Stomach smooth muscle (tissue), 2 donors: Measurements from ENCODE around the gene R3HDML.
"Not testable (repeated sequence)": the region's sequence is repeated elsewhere in the genome, so short reads cannot be mapped to it uniquely, and the experiment has no call there.

ENCODE experiments used
- H3K27ac ChIP-seq: one replicate; pipeline ENCODE4 v1.7.0; 2013; ENCODE audit warnings: mild to moderate bottlenecking, low read length, inconsistent platforms
- H3K27me3 ChIP-seq, 2 donors: one replicate each; pipeline ENCODE4 v1.7.0; 2013; ENCODE audit warnings: low read length in 2 of 2; ENCODE audit not compliant: insufficient read depth in 2 of 2, control insufficient read depth in 1 of 2
- H3K36me3 ChIP-seq, 2 donors: one replicate each; pipeline ENCODE4 v1.7.0; 2013; ENCODE audit warnings: low read length in 2 of 2; ENCODE audit not compliant: control insufficient read depth in 2 of 2, insufficient read depth in 2 of 2
- H3K4me1 ChIP-seq: one replicate; pipeline ENCODE4 v1.7.0; 2013; ENCODE audit warnings: low read length; ENCODE audit not compliant: control insufficient read depth, insufficient read depth
- H3K4me3 ChIP-seq, 2 donors: one replicate each; pipeline ENCODE4 v1.7.0; 2013; ENCODE audit warnings: low read length in 2 of 2
- H3K9ac ChIP-seq, 2 donors: one replicate each; pipeline ENCODE4 v1.7.0; 2013; ENCODE audit warnings: low read length in 2 of 2, mild to moderate bottlenecking in 1 of 2
- H3K9me3 ChIP-seq, 2 donors: one replicate each; pipeline ENCODE4 v1.7.0; 2013; ENCODE audit warnings: low read length in 2 of 2; ENCODE audit not compliant: control insufficient read depth in 2 of 2
- donor health status: healthy.
- donor health status: Pancreatic carcinoma.

R3HDML gene

DNA sequence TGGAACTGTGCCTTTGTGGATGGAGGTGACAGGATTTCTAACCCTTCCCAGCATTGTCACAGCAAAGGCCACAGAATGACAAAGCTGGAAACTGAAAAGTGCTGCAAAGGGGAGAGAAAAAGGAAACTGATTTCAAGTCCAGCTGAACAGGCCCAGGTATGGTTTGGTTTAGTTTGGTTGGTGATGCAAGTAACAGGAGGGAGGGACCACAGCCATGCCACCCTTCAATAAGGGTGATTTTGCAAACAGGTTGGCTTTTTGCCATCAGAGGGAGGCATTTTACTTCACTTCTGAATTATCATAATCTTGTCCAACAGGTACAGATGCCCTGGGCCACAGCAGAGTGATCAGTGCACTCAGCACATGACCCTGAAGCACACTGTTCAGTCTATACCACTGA is 32.5 kb upstream of the R3HDML start:
- Histone ChIP-seq H3K9ac (no peak overlapping the region), H3K4me1 (peaks cover 1% of the 10 kb centered on the region), H3K4me3 (no peak overlapping the region), H3K27me3 (no peaks in the 10 kb centered on the region), H3K36me3 (peaks cover 3 to 12% of the 10 kb centered on the region in 2 donors), H3K9me3 (no peaks in the 10 kb centered on the region), H3K27ac (no peak overlapping the region)

DNA sequence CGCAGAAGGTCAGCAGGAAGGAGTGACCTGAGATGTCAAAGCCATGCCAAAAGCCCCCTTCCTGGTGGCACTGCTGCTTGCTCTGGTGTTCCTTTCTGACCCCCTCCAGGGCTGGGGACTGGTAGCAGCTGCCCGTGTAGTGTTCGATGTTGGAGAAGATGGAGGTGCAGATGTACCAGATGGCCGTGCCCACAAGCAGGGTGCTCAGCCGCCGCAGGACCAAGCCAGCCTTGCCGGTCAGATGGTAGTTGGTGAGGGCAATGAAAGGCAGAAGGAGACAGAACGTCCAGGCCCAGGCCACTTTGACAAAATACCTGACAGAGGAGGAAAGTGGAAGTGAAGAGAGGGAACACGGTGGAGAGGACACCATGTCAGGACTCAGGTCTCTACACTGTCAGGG is 29.9 kb upstream of the R3HDML start:
- H3K36me3 ChIP-seq, result peaks cover 3 to 11% of the 10 kb centered on the region in 2 donors
- peaks cover 19% of the 10 kb centered on the region for H3K4me1 ChIP-seq
- H3K27me3 ChIP-seq, result no peaks in the 10 kb centered on the region
- no peak overlapping the region for H3K27ac ChIP-seq
- H3K4me3 ChIP-seq, result no peak overlapping the region
- no peak overlapping the region for H3K9ac ChIP-seq
- no peaks in the 10 kb centered on the region for H3K9me3 ChIP-seq

DNA sequence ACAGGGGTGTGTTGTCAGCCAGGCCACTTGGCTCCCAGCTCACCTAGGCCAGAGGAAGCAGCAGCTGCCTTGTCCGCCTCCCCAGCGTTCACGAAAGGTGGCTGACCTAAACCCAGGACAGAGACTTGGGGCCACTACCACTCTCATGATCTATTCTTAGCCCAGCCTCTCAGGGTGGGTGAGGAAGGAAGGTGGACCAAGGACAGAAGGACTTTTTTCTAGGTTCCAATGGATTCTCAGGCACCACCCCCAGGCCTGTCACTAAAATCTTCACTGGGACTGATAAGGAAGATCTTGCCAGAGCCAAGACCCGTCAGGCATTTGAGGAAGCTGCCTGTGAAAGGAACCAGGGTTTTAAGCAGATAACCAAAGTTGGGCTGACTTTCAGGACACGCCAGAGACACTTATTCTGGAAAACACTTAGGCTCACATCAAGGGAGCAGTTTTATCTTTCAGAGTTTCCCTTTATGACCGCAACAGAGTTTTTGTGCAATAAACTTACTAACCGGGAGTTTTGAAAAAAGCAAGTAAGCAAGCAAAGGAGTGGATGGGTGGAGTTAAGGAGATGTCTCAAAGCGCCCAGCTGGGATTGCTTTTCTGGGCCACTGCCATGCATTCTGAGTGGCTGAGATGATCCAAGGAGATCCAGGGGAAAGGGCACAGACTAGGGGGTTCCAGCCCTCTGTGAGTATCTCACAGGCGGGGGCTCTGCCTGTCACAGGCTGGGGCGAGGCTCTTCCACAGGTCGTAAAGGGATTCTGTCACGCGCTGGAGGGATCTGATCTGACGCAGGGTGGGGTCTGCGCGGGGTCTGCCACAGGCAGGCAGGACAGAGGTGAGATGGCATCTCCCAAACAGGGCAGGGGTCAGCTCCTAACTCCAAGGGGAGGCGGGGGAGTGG is 26.8 kb upstream of the R3HDML start:
- Histone ChIP-seq H3K9ac (peak overlapping the region; percentile 73 to 89), H3K27ac (peak overlapping the region; percentile 49), H3K9me3 (no peaks in the 10 kb centered on the region), H3K4me1 (peaks cover 19% of the 10 kb centered on the region), H3K36me3 (peaks cover 3 to 6% of the 10 kb centered on the region in 2 donors), H3K27me3 (no peaks in the 10 kb centered on the region), H3K4me3 (peak overlapping the region; percentile 85 to 98)

- Histone ChIP-seq H3K27me3 (no peaks in the 10 kb centered on the region), H3K36me3 (peaks cover 3 to 6% of the 10 kb centered on the region in 2 donors), H3K4me1 (peaks cover 19% of the 10 kb centered on the region), H3K27ac (peak within 1 kb of the TSS; percentile 49), H3K9me3 (no peaks in the 10 kb centered on the region), H3K4me3 (peak within 1 kb of the TSS; percentile 85 to 98), H3K9ac (peak within 1 kb of the TSS; percentile 73 to 89)
Observed at GRCh38 chr20:44310664-44311639, 25.9 kb upstream of the R3HDML start, which contains the start of gene FITM2. Gene FITM2 (minus strand): TSS chr20:44311202. CDS start chr20:44311148, 54 bp downstream.

DNA sequence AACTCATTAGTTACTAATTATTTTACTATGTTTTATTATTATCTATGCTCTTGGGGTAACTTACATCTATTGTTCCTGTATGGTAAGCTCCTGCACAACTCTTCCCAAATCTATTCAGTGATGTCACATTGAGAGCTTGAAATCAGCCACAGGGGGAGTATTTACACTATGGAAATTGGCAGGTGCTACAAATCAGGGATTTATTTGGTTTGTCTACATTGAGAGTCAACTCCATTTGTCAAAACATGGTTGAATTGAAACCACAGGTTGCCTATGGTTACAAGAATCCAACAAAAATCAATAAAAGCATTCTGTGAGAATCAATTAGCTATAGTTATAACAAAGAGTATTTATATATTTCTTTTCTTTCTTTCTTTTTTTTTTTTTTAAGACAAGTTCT is 22.0 kb upstream of the R3HDML start:
- Histone ChIP-seq H3K27ac (no peak overlapping the region), H3K9me3 (no peaks in the 10 kb centered on the region), H3K9ac (no peak overlapping the region), H3K27me3 (no peaks in the 10 kb centered on the region), H3K4me3 (no peak overlapping the region), H3K4me1 (peaks cover 13% of the 10 kb centered on the region), H3K36me3 (no peaks in the 10 kb centered on the region)

- H3K27ac ChIP-seq, result no peak overlapping the region
- no peaks in the 10 kb centered on the region for H3K36me3 ChIP-seq
- H3K4me3 ChIP-seq, result no peak overlapping the region
- no peak overlapping the region for H3K9ac ChIP-seq
- H3K9me3 ChIP-seq, result no peaks in the 10 kb centered on the region
- peaks cover 0 to 2% of the 10 kb centered on the region in 2 donors for H3K27me3 ChIP-seq
- H3K4me1 ChIP-seq, result no peaks in the 10 kb centered on the region
Observed at GRCh38 chr20:44319839-44320422, 16.9 kb upstream of the R3HDML start.

- no peaks in the 10 kb centered on the region for H3K4me1 ChIP-seq
- no peaks in the 10 kb centered on the region for H3K9me3 ChIP-seq
- peaks cover 4 to 9% of the 10 kb centered on the region in 2 donors for H3K27me3 ChIP-seq
- H3K4me3 ChIP-seq, result no peak overlapping the region
- H3K27ac ChIP-seq, result no peak overlapping the region
- H3K36me3 ChIP-seq, result no peaks in the 10 kb centered on the region
- no peak overlapping the region for H3K9ac ChIP-seq
Observed at GRCh38 chr20:44324343-44324742, 12.5 kb upstream of the R3HDML start.

DNA sequence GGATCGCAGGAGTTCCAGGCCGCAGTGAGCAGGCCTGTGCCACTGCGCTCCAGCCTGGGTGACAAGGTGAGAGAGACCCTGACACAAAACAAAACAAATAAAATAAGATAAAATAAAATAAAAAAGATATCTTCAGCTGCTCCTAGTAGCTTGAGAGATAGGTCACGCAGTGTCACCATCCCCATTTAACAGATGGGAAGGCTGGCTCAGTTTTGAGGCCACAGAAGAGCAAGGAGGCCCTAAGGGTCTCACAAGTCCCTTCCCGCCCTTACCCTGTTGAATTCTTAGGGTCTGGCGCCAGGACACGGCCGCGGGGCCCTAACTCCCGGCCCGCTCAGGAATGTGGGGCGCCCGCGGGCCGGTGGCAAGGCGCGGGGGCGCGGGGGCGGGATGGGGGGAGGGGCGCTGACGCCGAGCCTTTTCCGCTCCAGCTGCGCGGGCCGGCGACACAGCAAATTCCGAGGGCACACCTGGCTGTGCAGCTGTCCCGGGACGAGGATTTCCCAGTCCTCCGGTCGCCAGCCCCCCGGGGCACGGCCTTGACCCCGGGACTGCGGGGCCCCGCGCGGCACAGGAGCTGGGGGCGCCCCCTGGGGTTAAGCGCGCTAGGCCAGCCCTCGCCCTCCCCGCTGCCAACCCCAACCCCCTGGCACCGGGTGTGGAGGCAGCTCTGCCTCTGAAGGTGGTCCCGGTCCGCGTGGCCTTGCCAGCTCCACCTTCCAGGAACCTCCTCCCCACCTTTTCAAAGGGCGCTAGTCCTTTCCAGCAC is 10.3 kb upstream of the R3HDML start:
- H3K27ac ChIP-seq, result no peak overlapping the region
- H3K4me1 ChIP-seq, result no peaks in the 10 kb centered on the region
- H3K9me3 ChIP-seq, result no peaks in the 10 kb centered on the region
- H3K9ac ChIP-seq, result no peak overlapping the region
- peaks cover 8 to 12% of the 10 kb centered on the region in 2 donors for H3K27me3 ChIP-seq
- no peak overlapping the region for H3K4me3 ChIP-seq
- no peaks in the 10 kb centered on the region for H3K36me3 ChIP-seq

DNA sequence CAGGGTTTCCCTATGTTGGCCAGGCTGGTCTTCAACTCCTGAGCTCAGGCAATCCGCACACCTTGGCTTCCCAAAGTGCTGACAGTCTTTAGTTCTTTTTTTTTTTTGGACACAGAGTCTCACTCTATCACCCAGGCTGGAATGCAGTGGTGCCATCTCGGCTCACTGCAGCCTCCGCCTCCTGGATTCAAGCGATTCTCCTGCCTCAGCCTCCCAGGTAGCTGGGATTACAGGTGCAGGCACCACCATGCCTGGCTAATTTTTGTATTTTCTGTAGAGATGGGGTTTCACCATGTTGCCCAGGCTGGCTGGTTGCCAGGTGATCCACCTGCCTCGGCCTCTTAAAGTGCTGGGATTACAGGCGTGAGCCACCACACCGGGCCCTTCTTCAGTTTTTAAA is 9.1 kb upstream of the R3HDML start:
- not testable (repeated sequence) for H3K36me3 ChIP-seq, H3K27ac ChIP-seq, H3K9ac ChIP-seq, H3K4me1 ChIP-seq, H3K9me3 ChIP-seq, H3K4me3 ChIP-seq
- H3K27me3 ChIP-seq, result peaks cover 10 to 12% of the 10 kb centered on the region in 2 donors

- H3K9ac ChIP-seq, result no peak overlapping the region
- no peaks in the 10 kb centered on the region for H3K4me1 ChIP-seq
- H3K36me3 ChIP-seq, result no peaks in the 10 kb centered on the region
- H3K4me3 ChIP-seq, result no peak overlapping the region
- H3K9me3 ChIP-seq, result no peaks in the 10 kb centered on the region
- H3K27ac ChIP-seq, result no peak overlapping the region
- H3K27me3 ChIP-seq, result peaks cover 10 to 12% of the 10 kb centered on the region in 2 donors
Observed at GRCh38 chr20:44328428-44328827, 8.4 kb upstream of the R3HDML start.
